Adrenal gland (tissue), 5 donors: Measurements from ENCODE around the gene MAGED2.

ENCODE experiments used
- CTCF ChIP-seq, 6 experiments: fragments of 450-650 bp in 4 of 6; fragments of 200-600 bp in 2 of 6; sonication (generic) in 1 of 6; IDR thresholded peaks; 1 replicate in 5 of 6; 2 replicates in 1 of 6; pipeline versions ENCODE4 v1.5.1 to v1.8.0; 2016 to 2021; ENCODE audit warnings: antibody characterized with exemption in 6 of 6, mild to moderate bottlenecking in 2 of 6, moderate library complexity in 1 of 6
- POLR2A ChIP-seq, 2 donors: fragments of 450-650 bp; IDR thresholded peaks; one replicate each; pipeline ENCODE4 v1.6.1; 2017; ENCODE audit warnings: antibody characterized with exemption in 2 of 2, mild to moderate bottlenecking in 2 of 2, moderate library complexity in 1 of 2
- donor health status: DM: no; HTN: no; CAD: no.

GRCh38 chrX:54776061-54776460 is 31.5 kb upstream of the MAGED2 start:
- TF ChIP-seq CTCF (IDR thresholded peaks at IDR 0.05): no peak
- TF ChIP-seq POLR2A (IDR thresholded peaks at IDR 0.05): no peak
